K562 (cell line): ENCODE measurements around the gene C1D.

Experiments used
- FOXA3 ChIP-seq, 2 experiments: fragments of 450-650 bp in 1 of 2; sonication (generic) in 1 of 2; formaldehyde crosslinking; IDR thresholded peaks in 1 of 2; conservative IDR thresholded peaks in 1 of 2; 2 replicates each; pipeline versions ENCODE4 v1.4.0 to v1.8.0; 2020 to 2022; ENCODE audit warnings: mild to moderate bottlenecking in 2 of 2, missing genetic modification reagents in 1 of 2
- SP1 ChIP-seq: sonication (generic); formaldehyde crosslinking; IDR thresholded peaks from 2 replicates; pipeline ENCODE4 v1.8.1; 2022; ENCODE audit warnings: mild to moderate bottlenecking, missing genetic modification reagents
- TF ChIP-seq, protein P1 (sequence below): fragments of 450-650 bp; IDR thresholded peaks from 2 replicates; pipeline ENCODE4 v1.6.1; 2016; ENCODE audit warnings: low read depth, mild to moderate bottlenecking, moderate library complexity
- TF ChIP-seq, protein P2 (sequence below): fragments of 250-450 bp; sonication (Bioruptor Pico); IDR thresholded peaks from 2 replicates; pipeline ENCODE4 v1.6.1; 2021; ENCODE audit warnings: mild to moderate bottlenecking

DNA sequence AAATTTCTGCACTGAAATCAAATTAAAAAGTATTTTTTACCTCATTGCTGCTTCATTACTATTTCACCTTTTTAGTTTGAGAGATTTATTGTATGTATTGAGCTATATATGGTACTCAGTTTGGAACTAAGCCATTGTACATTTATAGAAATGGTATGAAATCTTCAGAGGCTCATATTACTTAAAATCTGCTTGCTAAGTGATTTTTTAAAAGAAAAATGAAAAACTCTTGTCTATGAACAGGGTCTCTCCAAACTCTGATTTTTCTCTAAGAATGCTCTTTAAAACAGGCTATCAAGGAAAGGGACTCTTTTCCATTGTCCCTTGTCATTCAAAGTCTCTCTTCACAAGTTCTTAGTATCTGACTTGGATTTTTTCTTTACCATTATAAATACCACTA is 31.8 kb downstream of the C1D start:
- TF ChIP-seq SP1: no peak
- TF ChIP-seq, protein P1, sequence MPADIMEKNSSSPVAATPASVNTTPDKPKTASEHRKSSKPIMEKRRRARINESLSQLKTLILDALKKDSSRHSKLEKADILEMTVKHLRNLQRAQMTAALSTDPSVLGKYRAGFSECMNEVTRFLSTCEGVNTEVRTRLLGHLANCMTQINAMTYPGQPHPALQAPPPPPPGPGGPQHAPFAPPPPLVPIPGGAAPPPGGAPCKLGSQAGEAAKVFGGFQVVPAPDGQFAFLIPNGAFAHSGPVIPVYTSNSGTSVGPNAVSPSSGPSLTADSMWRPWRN: no peak
- no peak for TF ChIP-seq FOXA3 (CRISPR knock-in tag; conservative IDR thresholded peaks at IDR 0.05 in 1 of 2, IDR thresholded peaks at IDR 0.05 in 1 of 2)
- TF ChIP-seq, protein P2, sequence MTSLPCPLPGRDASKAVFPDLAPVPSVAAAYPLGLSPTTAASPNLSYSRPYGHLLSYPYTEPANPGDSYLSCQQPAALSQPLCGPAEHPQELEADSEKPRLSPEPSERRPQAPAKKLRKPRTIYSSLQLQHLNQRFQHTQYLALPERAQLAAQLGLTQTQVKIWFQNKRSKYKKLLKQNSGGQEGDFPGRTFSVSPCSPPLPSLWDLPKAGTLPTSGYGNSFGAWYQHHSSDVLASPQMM (CRISPR knock-in tag): no peak
